Fibroblast of skin of back (primary cell): ENCODE data around the gene TDRD7.

Source experiments
- DNase-seq: peaks from one replicate; pipeline ENCODE4 v3.0.0-alpha.2; 2013

TDRD7 gene

GRCh38 chr9:97387936-97388684 lies 23.8 kb upstream of the TDRD7 start:
- DNase-seq, result no peak

- DNase-seq, result no peak
Measured at GRCh38 chr9:97388721-97389238, 23.1 kb upstream of the TDRD7 start.

DNA sequence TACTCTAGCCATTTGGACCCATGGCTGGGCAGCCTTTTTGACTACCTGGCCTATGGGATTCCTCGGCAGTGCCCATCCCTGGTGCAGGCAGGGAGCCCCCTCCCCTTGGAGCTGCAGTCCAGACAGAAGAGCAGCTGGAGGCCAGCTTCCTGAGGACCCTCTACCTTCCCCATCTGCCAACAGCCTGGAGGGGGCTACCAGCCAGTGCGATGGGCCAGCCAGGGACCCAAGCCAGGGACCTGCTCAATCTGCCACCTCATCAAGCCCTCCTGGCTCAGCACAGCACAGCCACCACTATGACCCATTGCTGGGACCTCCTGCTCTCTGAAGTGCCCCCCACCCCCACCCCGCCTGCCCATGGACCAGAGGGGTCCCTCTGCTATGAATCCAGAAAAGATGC lies 22.6 kb upstream of the TDRD7 start:
- no peak for DNase-seq

DNA sequence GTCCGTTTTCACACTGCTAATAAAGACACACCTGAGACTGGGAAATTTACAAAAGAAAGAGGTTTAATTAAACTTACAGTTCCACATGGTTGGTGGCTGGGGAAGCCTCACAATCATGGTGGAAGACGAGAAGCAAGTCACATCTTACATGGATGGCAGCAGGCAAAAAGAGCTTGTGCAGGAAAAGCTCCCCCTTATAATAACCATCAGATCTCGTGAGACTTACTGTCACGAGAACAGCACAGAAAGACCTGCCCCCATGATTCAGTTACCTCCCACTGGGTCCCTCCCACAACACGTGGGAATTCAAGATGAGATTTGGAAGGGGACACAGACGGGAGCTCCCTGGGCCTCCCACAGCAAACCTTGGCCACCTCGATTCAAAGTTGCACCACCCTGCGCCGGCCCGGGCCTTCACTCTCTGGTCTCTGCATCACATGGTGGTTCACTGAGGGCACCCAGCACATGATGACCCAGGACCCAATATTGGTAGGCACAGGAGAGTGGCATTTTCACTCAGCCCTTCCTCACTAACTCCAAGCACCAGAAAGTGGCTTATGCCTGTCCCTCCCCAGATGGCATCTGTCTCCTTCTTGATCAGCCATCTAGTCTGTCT lies 21.0 kb upstream of the TDRD7 start:
- no peak for DNase-seq

DNA sequence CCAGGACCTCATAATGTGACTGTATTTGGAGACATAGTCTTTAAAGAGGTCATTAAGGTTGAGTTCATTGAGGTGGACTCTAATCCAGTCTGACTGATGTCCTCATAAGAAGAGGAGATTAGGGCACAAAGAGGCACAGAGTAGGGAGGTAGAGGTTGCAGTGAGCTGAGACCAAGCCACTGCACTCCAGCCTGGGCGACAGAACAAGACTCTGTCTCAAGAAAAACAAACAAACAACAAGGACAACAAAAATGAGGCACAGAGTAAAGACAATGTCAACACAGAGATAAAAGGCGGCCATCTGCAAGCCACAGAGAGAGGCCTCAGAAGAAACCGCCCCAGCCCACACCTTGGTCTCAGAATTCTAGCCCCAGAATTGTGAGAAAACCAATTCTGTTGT lies 17.0 kb upstream of the TDRD7 start:
- no peak for DNase-seq

DNA sequence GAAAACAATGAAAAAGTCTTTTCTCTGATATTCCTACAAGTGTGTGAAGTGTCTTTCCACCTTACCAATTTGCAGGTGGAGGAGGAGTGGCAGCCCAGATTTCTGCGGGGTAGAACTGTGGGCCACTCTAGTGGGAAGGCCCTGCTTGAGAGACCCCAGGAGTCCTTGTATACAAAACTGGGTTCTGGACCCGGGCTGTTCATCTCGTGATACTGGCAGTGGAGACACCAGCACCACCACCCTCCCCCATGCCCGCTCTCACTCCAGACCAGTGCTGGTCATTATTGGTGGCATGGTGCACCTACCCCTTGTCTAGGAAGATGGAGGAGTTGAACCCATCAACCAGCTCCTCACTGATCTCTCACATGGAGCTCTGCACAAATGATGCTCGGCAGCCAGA lies 16.2 kb upstream of the TDRD7 start:
- DNase-seq, result no peak

DNA sequence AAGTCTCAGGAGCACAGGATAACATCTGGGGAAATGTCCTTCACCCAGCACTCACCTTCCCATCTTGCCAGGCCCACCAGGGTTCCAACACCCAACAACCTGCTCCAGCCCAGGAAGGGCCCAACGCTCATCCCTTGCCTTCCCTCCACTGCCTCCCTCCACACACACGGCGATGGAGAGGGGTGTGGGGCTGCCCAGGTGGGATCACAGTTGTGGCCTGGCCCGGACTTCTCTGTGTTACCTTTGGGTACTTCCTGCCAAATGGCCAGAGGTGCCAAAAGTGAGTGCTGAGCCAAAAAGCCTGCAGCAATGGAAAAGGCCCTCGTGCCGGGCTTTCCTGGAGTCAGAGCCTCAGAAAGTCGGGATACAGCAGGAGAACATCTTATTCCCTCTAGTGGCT lies 15.6 kb upstream of the TDRD7 start:
- no peak for DNase-seq

DNA sequence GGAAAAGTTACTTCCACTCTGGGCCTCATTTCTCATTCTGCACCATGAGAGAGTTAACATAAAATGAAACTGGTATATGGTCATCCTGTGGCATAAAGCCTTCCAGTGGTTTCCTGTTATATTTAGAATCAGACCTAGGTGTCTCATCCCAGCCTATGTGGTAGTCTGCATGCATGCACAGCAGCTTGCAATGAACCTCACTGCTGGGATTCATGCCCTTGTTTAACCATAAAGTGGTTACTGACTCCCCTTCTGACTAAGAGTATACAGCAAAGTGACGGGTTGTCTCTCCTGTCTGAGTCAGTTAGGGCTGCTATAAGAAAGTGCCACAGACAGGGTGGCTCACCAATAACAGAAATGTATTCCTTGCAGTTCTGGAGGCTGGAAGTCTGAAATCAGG lies 14.7 kb upstream of the TDRD7 start:
- no peak for DNase-seq

DNA sequence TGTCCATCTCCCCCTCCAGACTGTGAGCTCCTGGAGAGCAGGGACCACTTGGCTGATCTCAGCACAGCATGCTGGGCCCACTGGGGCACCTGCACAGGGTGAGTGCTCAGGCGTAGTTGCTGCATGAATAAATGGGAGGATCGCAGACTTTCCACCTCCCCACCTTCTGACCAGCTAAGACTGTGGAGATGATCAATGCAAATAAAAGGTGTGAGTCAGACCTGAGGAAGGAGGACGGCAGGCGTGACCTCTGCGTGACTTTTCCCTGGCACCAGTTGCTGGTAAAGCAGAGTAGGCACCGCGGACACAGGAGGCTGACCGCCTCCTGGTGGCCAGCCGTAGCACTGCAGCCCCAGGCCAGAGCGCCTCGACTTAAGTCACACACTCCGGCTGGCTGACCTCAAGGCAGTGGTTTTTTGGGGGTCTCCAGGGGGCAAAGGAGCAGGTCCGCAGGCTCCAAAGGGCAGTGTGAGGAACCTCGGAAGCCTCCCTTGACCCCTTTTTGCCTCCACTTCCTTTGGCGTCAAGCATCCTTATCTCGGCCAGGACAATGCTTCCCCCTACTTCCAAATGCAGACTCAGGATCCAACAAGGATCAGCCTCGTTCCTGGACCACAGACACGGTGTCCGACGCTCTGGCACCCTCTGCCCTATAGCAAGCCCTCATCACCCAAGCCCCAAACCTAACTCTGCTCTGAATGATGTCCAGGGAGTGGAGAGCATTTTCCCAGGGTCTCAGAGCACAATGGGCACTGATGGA lies 12.7 kb upstream of the TDRD7 start:
- peak; percentile 40 for DNase-seq

DNA sequence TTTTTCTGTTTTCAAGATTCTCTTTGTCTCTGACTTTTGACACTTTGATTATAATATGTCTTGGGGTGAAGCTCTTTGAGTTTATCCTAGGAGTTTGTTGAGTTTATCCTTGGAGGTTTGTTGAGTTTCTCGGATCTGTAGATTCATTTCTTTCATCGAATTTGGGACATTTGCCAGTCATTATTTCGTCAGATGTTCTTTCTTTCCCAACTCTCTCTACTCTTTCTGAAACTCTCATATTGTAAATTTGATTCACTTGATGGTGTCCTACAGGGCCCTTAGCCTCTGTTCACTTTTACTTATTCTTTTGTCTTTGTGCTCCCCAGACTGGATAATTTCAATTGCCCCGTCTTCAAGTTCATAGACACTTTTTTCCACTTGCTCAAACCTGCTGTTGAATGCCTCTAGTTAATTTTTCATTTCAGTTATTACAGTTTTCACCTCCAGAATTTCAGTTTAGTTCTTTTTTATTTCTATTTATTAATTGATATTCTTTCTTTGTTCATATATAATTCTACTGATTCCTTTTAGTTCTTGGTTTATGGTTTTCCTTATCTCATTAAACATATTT lies 8.1 kb upstream of the TDRD7 start:
- no peak for DNase-seq

DNA sequence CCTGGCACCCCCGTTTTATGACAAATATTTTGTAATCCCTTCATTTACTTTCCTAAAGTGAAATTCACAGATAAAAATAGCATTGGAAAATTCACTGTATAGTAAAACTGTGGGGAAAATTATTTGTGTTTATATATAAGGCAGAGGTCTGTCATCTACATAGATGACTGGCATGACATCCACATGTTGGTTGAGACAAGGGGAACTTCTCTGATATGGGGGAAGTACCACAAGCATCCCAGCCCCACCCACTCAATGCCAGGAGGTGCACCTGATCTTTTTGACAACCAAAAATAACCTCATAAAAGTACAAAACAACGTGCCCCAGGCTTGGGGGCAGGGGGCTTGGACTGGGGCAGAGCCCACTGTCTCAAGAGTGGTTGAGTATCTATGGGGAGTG lies 6.3 kb upstream of the TDRD7 start:
- no peak for DNase-seq

DNA sequence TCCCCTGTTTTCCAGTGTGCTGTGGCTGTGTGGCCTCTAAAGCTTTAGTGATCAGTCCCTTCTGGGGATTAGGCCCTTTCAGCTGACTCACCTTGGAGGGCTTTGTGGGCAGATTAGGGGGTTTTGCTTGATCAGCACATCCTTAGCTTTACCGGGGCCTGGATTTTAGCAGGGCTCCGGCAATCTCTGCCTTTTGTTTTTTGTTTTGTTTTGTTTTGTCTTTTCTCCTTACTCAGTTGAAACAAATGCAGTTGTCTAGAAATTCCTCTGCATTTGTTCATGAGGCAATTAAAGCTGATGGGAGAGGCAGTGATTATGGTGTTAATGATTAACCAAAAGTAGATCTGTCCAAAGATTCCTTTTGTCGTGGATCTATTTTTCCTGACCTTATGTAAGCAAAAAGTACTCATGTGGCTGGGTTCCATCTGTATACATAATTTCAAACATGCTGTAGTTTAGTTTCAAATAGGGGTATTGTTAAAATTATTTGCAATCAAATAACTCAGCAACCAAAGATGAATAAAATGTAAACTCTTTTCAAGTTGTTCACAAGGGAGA lies 5.2 kb upstream of the TDRD7 start:
- no peak for DNase-seq

DNA sequence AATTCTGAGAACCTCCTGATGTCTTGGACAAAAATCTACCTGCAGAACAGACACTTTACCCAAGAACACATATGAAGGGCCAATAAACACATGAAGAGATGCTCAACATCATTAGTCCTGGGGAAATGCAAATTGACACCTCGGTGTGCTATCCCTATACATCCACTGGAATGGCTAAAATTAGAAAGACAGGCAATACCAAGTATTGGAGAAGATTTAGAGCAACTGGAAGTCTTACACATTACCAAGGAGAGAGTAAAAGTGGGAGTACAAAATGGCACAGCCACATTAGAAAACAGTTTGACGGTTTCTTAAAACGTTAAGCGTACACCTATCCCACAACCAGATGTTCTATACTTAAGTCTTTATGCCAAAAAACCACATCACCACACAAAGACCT lies 3.3 kb upstream of the TDRD7 start:
- no peak for DNase-seq

GRCh38 chr9:97411440-97411788 lies 482 bp upstream of the TDRD7 start:
- no peak for DNase-seq

DNA sequence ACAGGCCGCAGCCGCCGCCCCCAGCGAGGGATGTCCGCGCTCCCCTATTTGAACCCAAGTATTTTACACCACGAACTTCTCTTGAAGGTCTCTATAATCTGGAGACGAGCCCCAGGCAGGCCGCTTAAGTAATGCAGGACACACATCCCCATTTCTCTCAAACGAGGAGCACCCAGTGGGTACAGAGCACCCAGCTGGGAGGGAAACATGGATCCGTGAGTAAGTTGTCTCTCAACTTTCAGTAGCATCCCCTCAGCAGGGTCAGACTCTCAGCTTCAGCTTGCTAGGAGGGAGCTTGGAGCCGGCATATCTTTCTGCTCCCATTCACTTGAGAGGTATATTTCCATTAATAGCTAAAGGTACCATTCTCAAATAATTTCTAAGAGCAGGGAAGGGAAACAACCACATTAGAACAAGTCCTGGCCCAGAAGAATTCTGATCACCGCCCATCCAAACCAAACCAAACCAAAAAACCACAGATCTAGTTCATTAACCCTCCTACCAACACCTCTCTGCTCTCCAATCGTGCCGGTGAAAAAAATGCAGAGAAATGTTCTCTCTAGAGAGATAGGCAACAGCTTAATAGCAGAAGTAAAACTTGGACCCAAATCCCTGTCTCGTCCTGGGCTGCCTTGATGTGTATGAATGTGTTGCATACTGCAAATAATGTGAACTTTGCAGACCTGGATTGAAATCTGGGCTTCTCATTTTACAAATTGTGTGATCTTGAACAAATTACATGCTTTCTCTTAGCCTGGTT lies 910 bp downstream of the TDRD7 start:
- no peak for DNase-seq

- DNase-seq, result no peak
Measured at GRCh38 chr9:97413462-97413861, 1.6 kb downstream of the TDRD7 start.

DNA sequence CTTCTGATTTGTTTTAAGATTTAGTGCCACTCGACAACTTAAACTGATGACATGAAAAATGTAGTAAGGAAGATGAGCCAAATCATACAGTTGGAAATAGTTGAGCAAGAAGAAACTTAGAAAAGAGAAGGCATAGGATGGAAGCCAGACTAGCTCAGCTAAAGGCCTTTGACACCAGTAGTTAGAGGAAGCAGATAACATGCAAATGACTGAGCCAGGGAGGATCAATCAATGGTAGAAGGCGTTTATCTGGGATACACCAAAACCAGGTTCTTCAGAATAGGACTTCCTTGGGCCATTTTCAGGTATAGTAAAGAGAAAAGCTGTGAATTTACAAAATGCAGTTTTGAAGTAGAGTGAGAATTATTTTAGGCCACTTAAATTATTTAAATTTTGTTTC lies 3.2 kb downstream of the TDRD7 start:
- DNase-seq, result no peak

DNA sequence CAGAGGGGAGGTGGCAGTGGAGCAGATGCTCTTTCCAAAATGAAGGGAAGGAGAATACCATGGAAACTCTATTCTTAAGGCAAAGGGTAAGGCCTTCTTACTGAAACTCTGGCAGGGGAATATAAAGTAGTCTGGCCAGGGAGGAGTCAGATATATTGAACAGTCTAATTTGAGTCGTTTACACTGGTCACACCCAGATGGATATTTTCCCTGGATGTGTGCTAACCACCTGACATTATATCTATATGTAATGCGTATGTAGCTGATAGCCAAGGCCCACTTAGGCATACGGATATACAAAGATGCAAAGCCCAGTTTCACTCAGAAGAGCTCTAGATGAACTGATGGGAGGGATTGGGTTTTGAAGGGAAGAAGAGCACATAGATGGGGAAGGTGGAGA lies 7.0 kb downstream of the TDRD7 start:
- DNase-seq, result no peak

DNA sequence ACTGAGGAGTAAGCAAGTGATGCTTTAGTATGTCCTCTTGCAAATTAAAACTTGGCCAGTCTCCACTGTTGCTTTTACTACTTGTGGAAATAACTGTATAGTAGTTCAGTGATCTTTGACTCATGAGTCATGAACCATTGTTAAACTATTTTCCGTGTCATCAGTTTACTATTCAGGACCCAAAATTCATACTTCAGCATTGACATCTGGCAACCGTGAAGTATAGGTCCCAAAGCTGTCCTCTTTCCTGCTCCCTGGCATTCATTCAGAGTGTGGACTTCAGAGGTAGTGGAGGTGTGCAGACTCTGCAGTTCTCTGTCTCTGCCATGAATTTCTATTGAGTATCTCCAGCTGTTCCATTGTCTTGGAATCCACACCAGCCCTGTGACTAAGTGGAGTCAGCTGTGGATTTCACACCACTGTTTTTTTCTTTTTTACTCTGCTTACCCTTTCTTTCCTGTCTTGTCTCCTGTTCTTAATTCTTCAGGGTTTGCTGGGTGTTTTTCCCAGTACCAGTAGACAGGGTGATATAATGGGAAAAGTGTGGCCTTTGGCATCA lies 7.5 kb downstream of the TDRD7 start:
- DNase-seq, result peak; percentile 57

DNA sequence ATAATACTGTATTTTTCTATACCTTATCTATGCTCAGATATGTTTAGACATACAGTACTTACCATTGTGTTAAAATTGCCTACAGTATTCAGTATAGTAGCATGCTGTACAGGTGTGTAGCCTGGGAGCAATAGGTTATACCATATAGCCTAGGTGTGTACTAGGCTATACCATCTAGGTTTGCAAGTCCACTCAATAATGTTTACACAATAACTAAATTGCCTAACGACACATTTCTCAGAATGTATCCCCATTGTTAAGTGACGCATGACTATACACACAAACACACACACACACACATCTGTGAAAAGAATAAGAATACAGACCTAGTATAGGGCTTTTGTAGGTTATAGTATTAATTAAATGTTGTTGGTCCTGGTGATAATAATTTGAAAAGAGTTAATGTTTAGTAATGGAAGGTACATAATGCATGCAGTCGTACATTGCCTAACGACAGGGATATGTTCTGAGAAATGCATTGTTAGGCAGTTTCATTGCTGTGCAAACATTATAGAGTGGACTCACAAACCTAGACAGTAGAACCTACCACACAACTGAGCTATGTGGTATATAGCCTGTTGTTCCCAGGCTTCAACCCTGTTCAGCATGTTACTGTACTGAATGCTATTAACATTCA lies 13.6 kb downstream of the TDRD7 start:
- DNase-seq, result no peak

- DNase-seq, result no peak
Measured at GRCh38 chr9:97425973-97426336, 14.1 kb downstream of the TDRD7 start.

GRCh38 chr9:97427885-97428284 lies 16.0 kb downstream of the TDRD7 start:
- DNase-seq, result no peak
